ENCODE measurements around the gene CRYZL1. TPM values are rescaled to one million over a fixed set of nuclear protein-coding genes. Genes with fewer than 3 reads are reported as not detected.
A peak's percentile ranks its signal among the peaks of the same experiment; 100 is the strongest.

CRYZL1 gene
- total RNA-seq, 1 donor from 2014 or later: 34.2 TPM

- DNase-seq: no peak
Observed at GRCh38 chr21:33661146-33661545, 19.6 kb upstream of the CRYZL1 start.

GRCh38 chr21:33660406-33660805, 18.9 kb upstream of the CRYZL1 start:
- no peak for DNase-seq

- no peak for DNase-seq
Observed at GRCh38 chr21:33659568-33659949, 18.0 kb upstream of the CRYZL1 start.

GRCh38 chr21:33658919-33659567, 17.5 kb upstream of the CRYZL1 start:
- no peak for DNase-seq

- DNase-seq: no peak
Observed at GRCh38 chr21:33657124-33657820, 15.7 kb upstream of the CRYZL1 start.

- DNase-seq: peak; percentile 32
Observed at GRCh38 chr21:33655588-33656221, 14.2 kb upstream of the CRYZL1 start.

- DNase-seq: no peak
Observed at GRCh38 chr21:33654412-33654811, 12.9 kb upstream of the CRYZL1 start.

- peak; percentile 37 for DNase-seq
Observed at GRCh38 chr21:33651965-33652680, 10.6 kb upstream of the CRYZL1 start.

GRCh38 chr21:33650929-33651509, 9.5 kb upstream of the CRYZL1 start:
- DNase-seq: no peak

- no peak for DNase-seq
Observed at GRCh38 chr21:33650230-33650629, 8.7 kb upstream of the CRYZL1 start.

- DNase-seq: no peak
Observed at GRCh38 chr21:33648555-33648954, 7.0 kb upstream of the CRYZL1 start.

- DNase-seq: no peak
Observed at GRCh38 chr21:33647587-33647986, 6.0 kb upstream of the CRYZL1 start.

GRCh38 chr21:33645730-33646129, 4.2 kb upstream of the CRYZL1 start:
- DNase-seq: no peak

- no peak for DNase-seq
Observed at GRCh38 chr21:33644383-33645074, 3.0 kb upstream of the CRYZL1 start.

GRCh38 chr21:33643658-33644311, 2.2 kb upstream of the CRYZL1 start:
- peak; percentile 41 for DNase-seq

- DNase-seq: peak; percentile 46
Observed at GRCh38 chr21:33642896-33643657, 1.5 kb upstream of the CRYZL1 start.

GRCh38 chr21:33642027-33642895, 720 bp upstream of the CRYZL1 start, which contains the start of gene ITSN1:
TSS of gene ITSN1 (plus strand) at chr21:33642501. CDS start at chr21:33718829, 76,328 bp downstream.
- peak; percentile 100 for DNase-seq

- peak; percentile 52 for DNase-seq
Observed at GRCh38 chr21:33640697-33641351, 717 bp downstream of the CRYZL1 start.

GRCh38 chr21:33634254-33634653, 7.3 kb downstream of the CRYZL1 start:
- DNase-seq: no peak
